DOHH2 (cell line): ENCODE data around the gene PPP2R5A.

ENCODE experiments used
- H3F3A ChIP-seq: fragments of 200-600 bp; sonication (generic), shearing (Covaris generic); 2 replicates; pipeline ENCODE4 v1.6.0; 2016; ENCODE audit warnings: antibody characterized with exemption, mild to moderate bottlenecking; ENCODE audit not compliant: control insufficient read depth, insufficient read depth
- H3K27ac ChIP-seq: fragments of 200-600 bp; sonication (generic); 2 replicates; pipeline ENCODE4 v1.5.1; 2014; ENCODE audit warnings: low read depth, mild to moderate bottlenecking, low read length, moderate library complexity
- H3K27me3 ChIP-seq: fragments of 200-600 bp; sonication (generic); 2 replicates; pipeline ENCODE4 v1.6.1; 2014; ENCODE audit warnings: mild to moderate bottlenecking, low read length, mixed read lengths; ENCODE audit not compliant: control insufficient read depth
- H3K36me3 ChIP-seq: fragments of 200-600 bp; sonication (generic); 2 replicates; pipeline ENCODE4 v1.6.1; 2014; ENCODE audit warnings: mild to moderate bottlenecking, low read length, moderate library complexity, mixed read lengths; ENCODE audit not compliant: control insufficient read depth
- H3K4me1 ChIP-seq: fragments of 200-600 bp; sonication (generic); 2 replicates; pipeline ENCODE4 v1.6.1; 2014; ENCODE audit warnings: mild to moderate bottlenecking, low read length, mixed read lengths; ENCODE audit not compliant: control insufficient read depth
- H3K4me2 ChIP-seq: fragments of 200-600 bp; sonication (generic); 2 replicates; pipeline ENCODE4 v1.6.0; 2014; ENCODE audit warnings: mild to moderate bottlenecking, low read length, moderate library complexity
- H3K4me3 ChIP-seq: fragments of 200-600 bp; sonication (generic); 2 replicates; pipeline ENCODE4 v1.5.1; 2014; ENCODE audit warnings: mild to moderate bottlenecking, low read length, mixed read lengths
- H3K79me2 ChIP-seq: fragments of 200-600 bp; sonication (generic); 2 replicates; pipeline ENCODE4 v1.6.1; 2014; ENCODE audit warnings: mild to moderate bottlenecking, low read length, mixed read lengths; ENCODE audit not compliant: control insufficient read depth
- H3K9me2 ChIP-seq: fragments of 200-600 bp; sonication (generic); replicated peaks from 2 replicates; pipeline ENCODE4 v1.6.1; 2014; ENCODE audit warnings: mild to moderate bottlenecking, low read length, mixed read lengths; ENCODE audit not compliant: control insufficient read depth
- H3K9me3 ChIP-seq: fragments of 200-600 bp; sonication (generic); 2 replicates; pipeline ENCODE4 v1.6.1; 2014; ENCODE audit warnings: antibody characterized with exemption, low read length, mixed read lengths; ENCODE audit not compliant: control insufficient read depth, insufficient read depth
- H4K20me1 ChIP-seq: fragments of 200-600 bp; sonication (generic); 2 replicates; pipeline ENCODE4 v1.6.0; 2014; ENCODE audit warnings: low read depth, mild to moderate bottlenecking, antibody characterized with exemption, low read length, moderate library complexity; ENCODE audit not compliant: control insufficient read depth, insufficient read depth
- CTCF ChIP-seq: fragments of 200-600 bp; sonication (generic); IDR thresholded peaks from one replicate; pipeline ENCODE4 v1.5.1; 2014; ENCODE audit warnings: antibody characterized with exemption, mild to moderate bottlenecking, low read depth, low read length; ENCODE audit not compliant: poor library complexity, severe bottlenecking
- EZH2phosphoT487 ChIP-seq: fragments of 200-600 bp; sonication (generic); IDR thresholded peaks from 2 replicates; pipeline ENCODE4 v1.6.1; 2017; ENCODE audit warnings: borderline replicate concordance, mild to moderate bottlenecking, antibody characterized with exemption, low read length, moderate library complexity, mixed read lengths

PPP2R5A gene

DNA sequence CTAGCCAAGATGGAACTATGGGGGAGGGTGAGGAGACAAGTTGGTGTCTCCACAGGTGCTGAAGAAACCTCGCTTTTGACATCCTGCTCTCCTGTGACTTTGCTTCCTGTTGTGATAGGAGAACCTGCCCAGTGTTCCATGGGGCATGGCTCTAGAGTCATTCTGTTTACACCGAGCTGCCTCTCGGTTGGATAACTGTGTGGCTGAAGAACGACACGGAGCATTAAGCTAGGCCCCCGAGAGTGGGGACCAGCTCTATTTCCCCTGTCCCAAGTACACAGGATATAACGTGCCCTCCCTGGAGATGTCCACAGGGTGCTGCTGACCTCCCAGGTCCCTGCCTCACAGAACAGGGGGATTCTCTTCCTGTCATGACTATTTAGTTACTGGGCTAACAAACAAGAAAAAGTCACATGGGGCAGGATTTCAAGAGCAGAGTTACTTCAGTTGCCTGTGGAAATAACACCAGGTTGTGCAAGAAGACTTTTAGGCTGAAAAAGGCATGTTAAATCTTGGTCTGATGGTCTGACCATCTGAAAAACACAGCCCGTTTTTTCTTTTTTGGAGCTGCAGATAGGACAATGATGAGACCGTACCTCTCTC, 29.4 kb upstream of the PPP2R5A start:
- H3K27ac ChIP-seq: no peak overlapping the region
- no peaks in the 10 kb centered on the region for H4K20me1 ChIP-seq
- no peaks in the 10 kb centered on the region for H3F3A ChIP-seq
- 0 out of 2 replicates have a peak, but pooled peaks cover 3% of the 10 kb centered on the region for H3K27me3 ChIP-seq
- no peak overlapping the region; the same call in 1 of the 2 replicates for H3K4me3 ChIP-seq
- H3K36me3 ChIP-seq: no peaks in the 10 kb centered on the region
- H3K79me2 ChIP-seq: no peaks in the 10 kb centered on the region
- no peak for TF ChIP-seq EZH2phosphoT487
- no peaks in the 10 kb centered on the region for H3K9me3 ChIP-seq
- H3K4me1 ChIP-seq: peaks cover 18% of the 10 kb centered on the region
- no peaks in the 10 kb centered on the region for H3K9me2 ChIP-seq
- peak overlapping the region; percentile 28 for H3K4me2 ChIP-seq

GRCh38 chr1:212256369-212256768, 28.8 kb upstream of the PPP2R5A start:
- no peak for TF ChIP-seq EZH2phosphoT487
- no peak for TF ChIP-seq CTCF
- Histone ChIP-seq H3K4me3 (no peak overlapping the region), H3K4me1 (peaks cover 18% of the 10 kb centered on the region), H3K9me3 (no peaks in the 10 kb centered on the region), H3K9me2 (no peaks in the 10 kb centered on the region), H3K4me2 (peak overlapping the region; percentile 28), H3K27ac (no peak overlapping the region), H3F3A (no peaks in the 10 kb centered on the region), H3K36me3 (no peaks in the 10 kb centered on the region), H3K27me3 (peaks cover 3% of the 10 kb centered on the region; the same call in 1 of the 2 replicates), H3K79me2 (no peaks in the 10 kb centered on the region), H4K20me1 (no peaks in the 10 kb centered on the region)

DNA sequence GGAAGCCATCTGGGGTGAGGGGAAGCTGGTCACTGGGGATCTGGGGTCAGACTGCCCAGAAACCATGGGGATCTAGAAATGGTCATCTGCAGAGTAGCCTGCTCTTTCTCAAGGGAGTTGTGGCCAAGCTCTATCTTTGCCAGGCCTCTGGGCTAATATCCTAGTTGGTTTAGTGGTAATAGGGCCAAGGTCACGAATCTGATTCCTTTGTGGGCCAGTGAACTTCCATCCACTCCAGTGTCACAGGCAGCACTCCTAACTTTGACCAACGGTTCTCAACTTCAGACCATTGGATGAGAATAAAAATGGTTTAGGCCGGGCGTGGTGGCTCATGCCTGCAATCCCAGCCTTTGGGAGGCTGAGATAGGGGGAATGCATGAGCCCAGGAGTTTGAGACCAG, 28.1 kb upstream of the PPP2R5A start:
- H3K36me3 ChIP-seq: no peaks in the 10 kb centered on the region
- no peak overlapping the region for H3K27ac ChIP-seq
- no peak overlapping the region for H3K4me3 ChIP-seq
- no peaks in the 10 kb centered on the region for H3F3A ChIP-seq
- H3K27me3 ChIP-seq: peaks cover 5% of the 10 kb centered on the region; the same call in 1 of the 2 replicates
- no peaks in the 10 kb centered on the region for H3K79me2 ChIP-seq
- no peaks in the 10 kb centered on the region for H4K20me1 ChIP-seq
- TF ChIP-seq EZH2phosphoT487: no peak
- TF ChIP-seq CTCF: no peak
- H3K4me1 ChIP-seq: peaks cover 18% of the 10 kb centered on the region
- H3K4me2 ChIP-seq: no peak overlapping the region
- H3K9me3 ChIP-seq: no peaks in the 10 kb centered on the region
- H3K9me2 ChIP-seq: no peaks in the 10 kb centered on the region

- H3F3A ChIP-seq: no peaks in the 10 kb centered on the region
- peaks cover 18% of the 10 kb centered on the region for H3K4me1 ChIP-seq
- no peak overlapping the region for H3K4me2 ChIP-seq
- no peaks in the 10 kb centered on the region for H3K79me2 ChIP-seq
- H4K20me1 ChIP-seq: no peaks in the 10 kb centered on the region
- no peaks in the 10 kb centered on the region for H3K36me3 ChIP-seq
- H3K4me3 ChIP-seq: no peak overlapping the region
- H3K27me3 ChIP-seq: peaks cover 3% of the 10 kb centered on the region; the same call in 1 of the 2 replicates
- H3K27ac ChIP-seq: no peak overlapping the region
- H3K9me3 ChIP-seq: no peaks in the 10 kb centered on the region
- no peaks in the 10 kb centered on the region for H3K9me2 ChIP-seq
- TF ChIP-seq EZH2phosphoT487 (no peak), CTCF (no peak)
Measured at GRCh38 chr1:212259693-212260480, 25.3 kb upstream of the PPP2R5A start.
